Heart right ventricle (tissue), 16 donors: Measurements from ENCODE around the gene PNPLA4. TPM values are rescaled to one million over a fixed set of nuclear protein-coding genes. Genes with fewer than 3 reads are reported as not detected.

Experiments
- ATAC-seq, 8 donors: fragments of 200-7000 bp; cut with Tn5 transposase; one replicate each; pipeline ENCODE4 v1.9.1; 2020; ENCODE audit warnings: mild to moderate bottlenecking in 8 of 8, moderate library complexity in 8 of 8, moderate number of reproducible peaks in 1 of 8
- DNase-seq, 2 donors: peaks; one replicate each; pipeline ENCODE4 v3.0.0-alpha.2; 2020
- H3K27ac ChIP-seq, 10 donors: fragments of 200-600 bp; sonication (generic) in 2 of 10; one replicate each; pipeline versions ENCODE4 v1.5.0 to v1.8.0; 2020 to 2022; ENCODE audit warnings: mild to moderate bottlenecking in 3 of 10
- H3K27me3 ChIP-seq, 7 donors: fragments of 200-600 bp; one replicate each; pipeline ENCODE4 v1.8.0; 2021 to 2022; ENCODE audit warnings: mild to moderate bottlenecking in 2 of 7
- H3K36me3 ChIP-seq, 9 donors: fragments of 200-600 bp; sonication (generic) in 1 of 9; one replicate each; pipeline versions ENCODE4 v1.5.0 to v1.8.0; 2020 to 2022; ENCODE audit warnings: mild to moderate bottlenecking in 2 of 9
- H3K4me1 ChIP-seq, 9 donors: fragments of 200-600 bp; sonication (generic) in 1 of 9; one replicate each; pipeline versions ENCODE4 v1.5.0 to v1.8.0; 2020 to 2022; ENCODE audit warnings: mild to moderate bottlenecking in 4 of 9
- H3K4me3 ChIP-seq, 10 donors: fragments of 200-600 bp; sonication (generic) in 2 of 10; one replicate each; pipeline versions ENCODE4 v1.5.0 to v1.8.0; 2020 to 2022; ENCODE audit warnings: mild to moderate bottlenecking in 7 of 10, moderate library complexity in 2 of 10
- H3K9me3 ChIP-seq, 11 donors: fragments of 200-600 bp in 10 of 11; sonication (generic) in 2 of 11; one replicate each; pipeline versions ENCODE4 v1.5.0 to v1.8.0; 2013 to 2022; ENCODE audit warnings: mild to moderate bottlenecking in 2 of 11, control low read depth in 1 of 11, moderate library complexity in 1 of 11
- CTCF ChIP-seq, 9 donors: fragments of 200-600 bp; sonication (generic) in 2 of 9; IDR thresholded peaks; one replicate each; pipeline versions ENCODE4 v1.5.0 to v1.8.0; 2021 to 2022; ENCODE audit warnings: antibody characterized with exemption in 9 of 9, mild to moderate bottlenecking in 5 of 9, moderate library complexity in 1 of 9
- WGBS, 2 donors: extraction: QIAGEN DNeasy Blood & Tissue Kit; methylation state at CpG; one replicate each; pipeline ENCODE4 v1.1.7; 2013; ENCODE audit warnings: inconsistent platforms in 1 of 2; 5-methylcytosine and 5-hydroxymethylcytosine counted together
- intact Hi-C, 10 donors: fragments of 100-400 bp; cut with DNase I; formaldehyde crosslinking; loops; one replicate each; pipeline versions ENCODE4 v1.11.1 to v1.14.2; 2022
- polyA plus RNA-seq, 2 donors: library from polyadenylated mRNA; stranded (reverse); fragments of 200-250 nt; gene quantifications; one replicate each; pipeline ENCODE4 v1.2.3, GENCODE V29; 2013
- total RNA-seq, 10 donors: library from RNA; stranded (reverse); fragmentation: NEBNext Ultra II Directional in 3 of 10; extraction: Animal tissue kit (Norgen Biotek cat#: 25700) in 3 of 10; gene quantifications; one replicate each; pipeline versions ENCODE4 v1.2.1 to v1.2.4, GENCODE V29; 2021 to 2023
- donor health status: Arrhythmogenic right ventricular cardiomyopathy.
- donor health status: ischemic (EF 13 %, LVEDD 7.1; RV severe dilation, severe dysfunction).
- donor health status: healthy with polysubstance abuse.
- donor health status: DM: no; HTN: yes; CAD: no.
- donor health status: DM: no; HTN: no; CAD: no.
- donor health status: ischemic (EF 25% LVEDD 6.9; RV normal size, moderate dysfunction).
- donor health status: ischemic (EF 25% LVEDD 5.7; RV mildly dilated, moderate dysfunction).
- donor health status: healthy.
- donor health status: DM: yes; HTN: yes; CAD: no.
- donor health status: Ischemic cardiomyopathy.
- donor health status: ischemic (EF 35%, LVEDD 5.7; RV mildly dilated, moderate dysfunction).
- donor health status: nonischemic (EF 11% LVEDD 7.7; RV severe dilation, severe dysfunction).
- donor health status: DM: yes; HTN: yes; CAD: no.
- donor health status: PGD.
- donor health status: ischemic (EF 29% LVEDD 5.4; RV normal size, mild dysfunction).
- donor health status: nonischemic (EF 23%, LVEDD 6.1; RV moderate dilation, normal function).

The PNPLA4 gene
- total and polyA plus RNA-seq, 12 donors: 9.4 to 44.1 (median 38.1) TPM

- ATAC-seq (no peak), DNase-seq (no peak)
- Histone ChIP-seq H3K4me1 (peaks cover 0 to 3% (median 0%) of the 10 kb centered on the region in 9 donors), H3K9me3 (no peaks in the 10 kb centered on the region), H3K36me3 (no peaks in the 10 kb centered on the region), H3K27ac (no peak overlapping the region), H3K27me3 (no peaks in the 10 kb centered on the region), H3K4me3 (no peak overlapping the region)
- WGBS, 2 donors: 81 to 83% methylated on average over 2 of the region's 2 CpGs
- TF ChIP-seq CTCF (IDR thresholded peaks at IDR 0.05): no peak
- intact Hi-C loops: no loop called here
Measured at GRCh38 chrX:7889135-7889534, 38.1 kb downstream of the PNPLA4 start.

- DNase-seq (no peak), ATAC-seq (no peak)
- Histone ChIP-seq H3K4me1 (no peaks in the 10 kb centered on the region), H3K27me3 (no peaks in the 10 kb centered on the region), H3K27ac (no peak overlapping the region), H3K4me3 (no peak overlapping the region), H3K9me3 (no peaks in the 10 kb centered on the region), H3K36me3 (no peaks in the 10 kb centered on the region)
- no peak for TF ChIP-seq CTCF (IDR thresholded peaks at IDR 0.05)
- intact Hi-C loops: no loop called here
- WGBS, 2 donors: 65 to 80% methylated on average over 2 of the region's 2 CpGs
Measured at GRCh38 chrX:7876957-7877356, 50.3 kb downstream of the PNPLA4 start.

- Histone ChIP-seq H3K9me3 (no peaks in the 10 kb centered on the region), H3K27me3 (no peaks in the 10 kb centered on the region), H3K4me3 (no peak overlapping the region), H3K27ac (no peak overlapping the region), H3K4me1 (no peaks in the 10 kb centered on the region), H3K36me3 (no peaks in the 10 kb centered on the region)
- WGBS, 2 donors: 55 to 56% methylated on average over 4 of the region's 4 CpGs
- intact Hi-C loops: no loop called here
- no peak for TF ChIP-seq CTCF (IDR thresholded peaks at IDR 0.05)
- no peak for DNase-seq
- no peak for ATAC-seq
Measured at GRCh38 chrX:7872042-7872441, 55.2 kb downstream of the PNPLA4 start.

GRCh38 chrX:7852166-7852565 is 75.0 kb downstream of the PNPLA4 start:
- no peak for TF ChIP-seq CTCF (IDR thresholded peaks at IDR 0.05)

More at GRCh38 chrX:7852166-7852565, 75.0 kb downstream of the PNPLA4 start:
- no peaks in the 10 kb centered on the region for H3K9me3 ChIP-seq
- intact Hi-C loops: no loop called here
- H3K36me3 ChIP-seq: no peaks in the 10 kb centered on the region
- DNase-seq (no peak), ATAC-seq (no peak)
- H3K27me3 ChIP-seq: no peaks in the 10 kb centered on the region
- no peak overlapping the region for H3K27ac ChIP-seq
- no peak overlapping the region for H3K4me3 ChIP-seq
- WGBS, 2 donors: 23 to 29% methylated on average over 1 of the region's 1 CpG
- no peaks in the 10 kb centered on the region for H3K4me1 ChIP-seq

Other genes starting within 250 kb of the PNPLA4 start
- under 1 TPM in 1 of 10 donors, not detected in 9; 0.24 TPM for gene VCX, start 84.2 kb downstream of the PNPLA4 start, total RNA-seq
- gene VCX, start 84.2 kb downstream of the PNPLA4 start, polyA plus RNA-seq: not detected
- not detected for gene VCX2, start 243.9 kb upstream of the PNPLA4 start, total RNA-seq
- not detected for gene VCX2, start 243.9 kb upstream of the PNPLA4 start, polyA plus RNA-seq